H1 (cell line): ENCODE results near the gene ENTPD1. TPM values are rescaled to one million over a fixed set of nuclear protein-coding genes. Genes with fewer than 3 reads are reported as not detected.

ENCODE experiments used
- CTCF ChIA-PET: fragments of 300-600 bp; sonication (Branson Sonifier 250); formaldehyde crosslinking; loops from one replicate; lab custom pipeline; 2021; ENCODE audit not compliant: partially characterized antibody; lab: Charles Lee
- POLR2A ChIA-PET: fragments of 300-600 bp; sonication (Branson Sonifier 250); formaldehyde crosslinking; loops from one replicate; lab custom pipeline; 2021; ENCODE audit warnings: inconsistent platforms; ENCODE audit not compliant: partially characterized antibody; lab: Charles Lee
- DNase-seq, 2 experiments: peaks; one replicate each; pipeline versions ENCODE4 v3.0.0 to v3.0.0-alpha.2; 2010 to 2022; ENCODE audit warnings: low spot score in 2 of 2, low read depth in 1 of 2, mixed read lengths in 1 of 2
- FAIRE-seq: peaks from 2 replicates; lab custom pipeline; 2011; peaks lifted over from hg19 to GRCh38; lab: Jason Lieb, UNC
- H2AFZ ChIP-seq: 2 replicates; pipeline ENCODE4 v1.8.1; 2012; ENCODE audit warnings: low read length, inconsistent platforms
- H2AK5ac ChIP-seq: 2 replicates; pipeline ENCODE4 v1.6.1; 2013; ENCODE audit warnings: low read depth, low read length
- H2BK120ac ChIP-seq: replicated peaks from 2 replicates; pipeline ENCODE3; 2013; ENCODE audit warnings: low read depth, low read length, inconsistent platforms
- H2BK12ac ChIP-seq: 2 replicates; pipeline ENCODE4 v1.6.1; 2013; ENCODE audit warnings: low read depth, low read length
- H2BK15ac ChIP-seq: 2 replicates; pipeline ENCODE4 v1.6.1; 2013; ENCODE audit warnings: low read length
- H2BK20ac ChIP-seq: 2 replicates; pipeline ENCODE4 v1.6.1; 2013; ENCODE audit warnings: low read length
- H2BK5ac ChIP-seq: 2 replicates; pipeline ENCODE4 v1.6.1; 2013; ENCODE audit warnings: low read depth, low read length
- H3K14ac ChIP-seq: 2 replicates; pipeline ENCODE4 v1.6.1; 2013; ENCODE audit warnings: inconsistent platforms; ENCODE audit not compliant: insufficient read length
- H3K18ac ChIP-seq: 2 replicates; pipeline ENCODE4 v1.6.1; 2013; ENCODE audit warnings: low read length; ENCODE audit errors: extremely low read depth
- H3K23ac ChIP-seq: 2 replicates; pipeline ENCODE4 v1.6.1; 2013; ENCODE audit warnings: inconsistent platforms; ENCODE audit not compliant: insufficient read length
- H3K23me2 ChIP-seq: 2 replicates; pipeline ENCODE4 v1.6.1; 2013; ENCODE audit warnings: low read depth, low read length
- H3K27ac ChIP-seq: 2 replicates; pipeline ENCODE4 v1.6.1; 2011; ENCODE audit warnings: low read depth, low read length, inconsistent platforms
- H3K27me3 ChIP-seq, 4 experiments: replicated peaks in 1 of 4; 1 replicate in 1 of 4; 2 replicates in 3 of 4; pipeline versions ENCODE4 v1.6.1 to v1.8.1; 2011 to 2013; ENCODE audit warnings: low read length in 3 of 4, mild to moderate bottlenecking in 3 of 4, inconsistent platforms in 2 of 4, mixed read lengths in 2 of 4, moderate library complexity in 1 of 4; ENCODE audit not compliant: control insufficient read depth in 3 of 4, insufficient read depth in 3 of 4; ENCODE audit errors: extremely low read depth in 1 of 4
- H3K36me3 ChIP-seq, 4 experiments: 2 replicates each; pipeline versions ENCODE4 v1.6.1 to v1.8.1; 2011 to 2013; ENCODE audit warnings: mild to moderate bottlenecking in 4 of 4, low read length in 3 of 4, moderate library complexity in 2 of 4, control low read depth in 1 of 4, inconsistent platforms in 1 of 4; ENCODE audit not compliant: insufficient read depth in 4 of 4, control insufficient read depth in 2 of 4
- H3K4ac ChIP-seq: replicated peaks from 2 replicates; pipeline ENCODE3; 2013; ENCODE audit warnings: low read length, low read depth, mixed read lengths, inconsistent platforms; ENCODE audit not compliant: insufficient read length
- H3K4me1 ChIP-seq, 4 experiments: replicated peaks in 1 of 4; 1 replicate in 1 of 4; 2 replicates in 3 of 4; pipeline versions ENCODE4 v1.6.1 to v1.8.1; 2011 to 2013; ENCODE audit warnings: low read length in 3 of 4, inconsistent platforms in 2 of 4, mixed read lengths in 1 of 4; ENCODE audit not compliant: insufficient read depth in 4 of 4, control insufficient read depth in 3 of 4
- H3K4me2 ChIP-seq, 2 experiments: 2 replicates each; pipeline versions ENCODE4 v1.6.1 to v1.8.1; 2011 to 2013; ENCODE audit warnings: low read depth in 2 of 2, low read length in 2 of 2, control low read depth in 1 of 2, inconsistent platforms in 1 of 2, mild to moderate bottlenecking in 1 of 2; ENCODE audit not compliant: insufficient read depth in 1 of 2
- H3K4me3 ChIP-seq, 4 experiments: fragments of 200-600, 300-600 bp in 1 of 4; sonication (generic), shearing (Covaris generic), sonication (Bioruptor Twin) in 1 of 4; 2 replicates each; pipeline versions ENCODE4 v1.5.1 to v1.8.1; 2011 to 2016; ENCODE audit warnings: low read length in 4 of 4, low read depth in 3 of 4, control low read depth in 2 of 4, inconsistent platforms in 2 of 4, mild to moderate bottlenecking in 2 of 4, mixed read lengths in 1 of 4, moderate library complexity in 1 of 4; ENCODE audit not compliant: insufficient read depth in 2 of 4; ENCODE audit errors: extremely low read depth in 1 of 4
- H3K56ac ChIP-seq: replicated peaks from 2 replicates; pipeline ENCODE3; 2013; ENCODE audit warnings: low read depth, mild to moderate bottlenecking, mixed read lengths, low read length, inconsistent platforms; ENCODE audit not compliant: insufficient read length
- H3K79me1 ChIP-seq: 2 replicates; pipeline ENCODE4 v1.6.1; 2013; ENCODE audit warnings: low read depth, low read length, control low read depth
- H3K79me2 ChIP-seq, 2 experiments: 2 replicates each; pipeline versions ENCODE4 v1.6.1 to v1.8.1; 2012 to 2013; ENCODE audit warnings: low read length in 2 of 2, mild to moderate bottlenecking in 2 of 2, inconsistent platforms in 1 of 2; ENCODE audit not compliant: insufficient read depth in 2 of 2, control insufficient read depth in 1 of 2
- H3K9ac ChIP-seq, 4 experiments: replicated peaks in 1 of 4; 1 replicate in 1 of 4; 2 replicates in 3 of 4; pipeline versions ENCODE4 v1.6.1 to v1.8.1; 2011 to 2013; ENCODE audit warnings: low read depth in 3 of 4, low read length in 3 of 4, control low read depth in 2 of 4, mild to moderate bottlenecking in 2 of 4, moderate library complexity in 2 of 4, inconsistent platforms in 1 of 4; ENCODE audit errors: extremely low read depth in 1 of 4
- H3K9me3 ChIP-seq, 2 experiments: 2 replicates each; pipeline versions ENCODE4 v1.6.1 to v1.8.1; 2012 to 2013; ENCODE audit warnings: mild to moderate bottlenecking in 2 of 2, moderate library complexity in 2 of 2, control low read depth in 1 of 2, inconsistent platforms in 1 of 2, low read depth in 1 of 2, low read length in 1 of 2, mixed read lengths in 1 of 2; ENCODE audit not compliant: insufficient read depth in 2 of 2
- H4K20me1 ChIP-seq, 2 experiments: replicated peaks in 1 of 2; 2 replicates each; pipeline versions ENCODE3 to v1.8.1; 2011 to 2013; ENCODE audit warnings: inconsistent platforms in 2 of 2, low read length in 2 of 2, mild to moderate bottlenecking in 1 of 2; ENCODE audit not compliant: insufficient read depth in 2 of 2, control insufficient read depth in 1 of 2
- H4K5ac ChIP-seq: 2 replicates; pipeline ENCODE4 v1.6.1; 2013; ENCODE audit warnings: low read length, low read depth, mixed read lengths, inconsistent platforms; ENCODE audit not compliant: insufficient read length
- H4K8ac ChIP-seq: 2 replicates; pipeline ENCODE4 v1.8.0; 2013; ENCODE audit warnings: mild to moderate bottlenecking, moderate library complexity, low read length, inconsistent platforms; ENCODE audit not compliant: insufficient read depth; ENCODE audit errors: extremely low read depth
- H4K91ac ChIP-seq: replicated peaks from 2 replicates; pipeline ENCODE3; 2013; ENCODE audit warnings: low read length, mixed read lengths, inconsistent platforms; ENCODE audit not compliant: insufficient read length
- EP300 ChIP-seq, 2 experiments: IDR thresholded peaks; 1 replicate in 1 of 2; 2 replicates in 1 of 2; pipeline ENCODE4 v1.6.1; 2011 to 2012; ENCODE audit warnings: low read depth in 2 of 2, low read length in 2 of 2, mild to moderate bottlenecking in 2 of 2, borderline replicate concordance in 1 of 2, inconsistent platforms in 1 of 2, moderate library complexity in 1 of 2
- HDAC2 ChIP-seq, 2 experiments: fragments of 300-600 bp in 1 of 2; sonication (generic) in 1 of 2; IDR thresholded peaks; 2 replicates each; pipeline ENCODE4 v1.6.1; 2011 to 2012; ENCODE audit warnings: low read depth in 2 of 2, low read length in 2 of 2, mild to moderate bottlenecking in 2 of 2, moderate library complexity in 2 of 2, borderline replicate concordance in 1 of 2, inconsistent platforms in 1 of 2
- SUZ12 ChIP-seq: fragments of 200-600 bp; sonication (generic); IDR thresholded peaks from 2 replicates; pipeline ENCODE4 v1.6.1; 2012; ENCODE audit warnings: mild to moderate bottlenecking, inconsistent platforms, low read length, moderate library complexity, mixed read lengths
- WGBS, 2 experiments: shearing (Covaris generic) in 1 of 2; methylation state at CpG; one replicate each; pipeline versions ENCODE4 v1.1.6 to v1.1.7; 2013 to 2015; ENCODE audit warnings: low lambda C conversion rate in 2 of 2, mixed read lengths in 2 of 2, inconsistent platforms in 1 of 2, low coverage in 1 of 2, missing lambda C conversion rate in 1 of 2; ENCODE audit not compliant: insufficient replicate concordance in 2 of 2, insufficient coverage in 1 of 2, insufficient read length in 1 of 2; ENCODE audit errors: extremely low coverage in 1 of 2, missing lambda C conversion rate in 1 of 2; 5-methylcytosine and 5-hydroxymethylcytosine counted together
- polyA plus RNA-seq, 7 experiments: library from polyadenylated mRNA; depleted of rRNA in 3 of 7; stranded (reverse) in 5 of 7; unstranded in 2 of 7; fragments of >200 nt in 5 of 7; fragments of 200-250 nt in 2 of 7; gene quantifications; 1 replicate in 5 of 7; 2 replicates in 1 of 7; 4 replicates in 1 of 7; pipeline versions ENCODE4 v1.2.1 to v1.2.3, GENCODE V29; 2011 to 2013; ENCODE audit warnings: missing spikeins in 2 of 7, mixed read lengths in 2 of 7
- total RNA-seq: library from RNA; stranded (reverse); fragmentation: NEBNext Ultra II Directional; extraction: Animal tissue kit (Norgen Biotek cat#: 25700); gene quantifications from 2 replicates; pipeline ENCODE4 v1.2.1, GENCODE V29; 2021

Gene ENTPD1
- total and polyA plus RNA-seq, 2 of the 8 experiments (the other 6 are each of a cell fraction or from before 2014, with no cell fraction given): 2.2 to 2.5 TPM

DNA sequence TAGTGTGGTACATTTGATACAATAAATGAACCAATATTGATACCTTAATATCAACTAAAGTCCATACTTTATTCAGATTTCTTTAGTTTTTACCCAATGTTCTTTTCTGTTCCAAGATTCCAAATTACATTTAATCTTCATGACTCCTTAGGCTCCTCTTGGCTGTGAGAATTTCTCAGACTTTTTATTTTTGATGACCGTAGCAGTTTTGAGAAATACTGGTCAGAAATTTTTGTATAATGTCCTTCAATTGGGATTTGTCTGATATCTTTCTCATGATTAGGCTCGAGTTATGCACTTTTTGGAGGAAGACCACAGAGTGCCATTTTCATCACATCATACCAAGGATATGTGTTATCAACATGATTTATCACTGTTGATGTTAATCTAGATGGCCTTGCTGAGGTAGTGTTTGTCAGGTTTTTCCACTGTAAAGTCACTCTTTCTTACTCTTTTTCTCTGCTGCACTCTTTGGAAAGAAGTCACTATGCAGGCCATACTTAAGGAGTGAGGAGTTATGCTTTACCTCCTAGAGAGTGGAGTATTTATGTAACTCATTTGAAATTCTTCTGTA, 12.9 kb upstream of the ENTPD1 start:
- no peak overlapping the region for H2AFZ ChIP-seq
- H3K36me3 ChIP-seq: no peaks in the 10 kb centered on the region
- no peak overlapping the region for H3K4me3 ChIP-seq
- no peak overlapping the region for H3K18ac ChIP-seq
- 88% methylated on average over 2 of the region's 2 CpGs; no CpG with 5 or more reads in 1 of the 2 experiments for WGBS, 2 experiments
- no peak overlapping the region for H3K56ac ChIP-seq
- no peaks in the 10 kb centered on the region for H3K4me1 ChIP-seq
- no peak overlapping the region for H4K91ac ChIP-seq
- no peak overlapping the region for H2AK5ac ChIP-seq
- no peak overlapping the region for H2BK12ac ChIP-seq
- no peak overlapping the region for H4K8ac ChIP-seq
- H4K20me1 ChIP-seq: no peaks in the 10 kb centered on the region
- H3K9me3 ChIP-seq: no peaks in the 10 kb centered on the region
- no peak overlapping the region for H4K5ac ChIP-seq
- DNase-seq: no peak
- no peak overlapping the region for H2BK15ac ChIP-seq
- no peak overlapping the region for H3K4ac ChIP-seq
- ChIA-PET CTCF (interaction anchor here (1.1 to 2.9 kb wide), 2 partner anchors 25 to 50 kb away, joined by 3 to 8 read pairs; partner anchors contain the start of gene TCTN3), POLR2A (no interaction called here)
- no peak overlapping the region for H2BK20ac ChIP-seq
- no peaks in the 10 kb centered on the region for H3K27me3 ChIP-seq
- no peaks in the 10 kb centered on the region for H3K23me2 ChIP-seq
- no peak overlapping the region for H3K14ac ChIP-seq
- no peak overlapping the region for H3K23ac ChIP-seq
- no peak overlapping the region for H3K9ac ChIP-seq
- H2BK5ac ChIP-seq: no peak overlapping the region
- H3K27ac ChIP-seq: no peak overlapping the region
- H2BK120ac ChIP-seq: no peak overlapping the region
- FAIRE-seq: no peak
- no peaks in the 10 kb centered on the region for H3K79me2 ChIP-seq
- H3K4me2 ChIP-seq: no peak overlapping the region
- H3K79me1 ChIP-seq: no peaks in the 10 kb centered on the region
- TF ChIP-seq EP300 (IDR thresholded peaks at IDR 0.05; ENCODE audit: borderline replicate concordance in 1 of 2, low read depth in 2 of 2, low read length in 2 of 2) (no peak), SUZ12 (no peak), HDAC2 (IDR thresholded peaks at IDR 0.05; ENCODE audit: borderline replicate concordance in 1 of 2, low read depth in 2 of 2, low read length in 2 of 2) (no peak)
